CD4-positive, CD25-positive, alpha-beta regulatory T cell (primary cell): ENCODE data around the gene RAD51B. TPM values are rescaled to one million over a fixed set of nuclear protein-coding genes. Genes with fewer than 3 reads are reported as not detected.
A peak's percentile ranks its signal among the peaks of the same experiment; 100 is the strongest.

Experiments
- ATAC-seq, 2 donors: fragments of 150-1000 bp; cut with Tn5 transposase; one replicate each; pipeline ENCODE4 v1.10.0; 2021; ENCODE audit warnings: low read depth in 2 of 2, moderate number of reproducible peaks in 2 of 2, moderate library complexity in 1 of 2
- DNase-seq, 3 donors: peaks; one replicate each; pipeline versions ENCODE4 v3.0.0 to v3.0.0-alpha.2; 2012 to 2022; ENCODE audit warnings: mixed read lengths in 1 of 3
- H3K27ac ChIP-seq: one replicate; pipeline ENCODE4 v1.7.0; 2013; ENCODE audit warnings: mild to moderate bottlenecking, low read length; ENCODE audit not compliant: insufficient read depth, poor library complexity, severe bottlenecking
- H3K27me3 ChIP-seq: one replicate; pipeline ENCODE4 v1.7.0; 2013; ENCODE audit warnings: low read length; ENCODE audit not compliant: control insufficient read depth, insufficient read depth
- H3K36me3 ChIP-seq: one replicate; pipeline ENCODE4 v1.7.0; 2013; ENCODE audit warnings: mild to moderate bottlenecking, low read length, moderate library complexity; ENCODE audit not compliant: control insufficient read depth, insufficient read depth
- H3K4me1 ChIP-seq: 2 replicates; pipeline ENCODE4 v1.7.0; 2013; ENCODE audit warnings: mild to moderate bottlenecking, low read length; ENCODE audit not compliant: insufficient read depth, control insufficient read depth, poor library complexity, severe bottlenecking
- H3K4me3 ChIP-seq: one replicate; pipeline ENCODE4 v1.7.0; 2013; ENCODE audit warnings: low read depth, mild to moderate bottlenecking, low read length, moderate library complexity
- H3K9me3 ChIP-seq, 2 experiments: 1 replicate in 1 of 2; 2 replicates in 1 of 2; pipeline ENCODE4 v1.7.0; 2013; ENCODE audit warnings: low read length in 2 of 2, mild to moderate bottlenecking in 1 of 2, moderate library complexity in 1 of 2; ENCODE audit not compliant: control insufficient read depth in 2 of 2
- H3K27ac Mint-ChIP-seq, 3 donors: one replicate each; pipeline ENCODE4 v1.8.0; 2020 to 2022; ENCODE audit warnings: mild to moderate bottlenecking in 3 of 3, mixed read lengths in 3 of 3, moderate library complexity in 2 of 3
- H3K27me3 Mint-ChIP-seq: one replicate; pipeline ENCODE4 v1.8.0; 2022; ENCODE audit warnings: mild to moderate bottlenecking, mixed read lengths
- H3K36me3 Mint-ChIP-seq: one replicate; pipeline ENCODE4 v1.8.0; 2020; ENCODE audit warnings: mixed read lengths
- H3K4me1 Mint-ChIP-seq, 4 donors: one replicate each; pipeline ENCODE4 v1.8.0; 2020 to 2022; ENCODE audit warnings: mixed read lengths in 4 of 4, mild to moderate bottlenecking in 1 of 4
- H3K4me3 Mint-ChIP-seq, 4 donors: one replicate each; pipeline ENCODE4 v1.8.0; 2020 to 2022; ENCODE audit warnings: mild to moderate bottlenecking in 4 of 4, mixed read lengths in 4 of 4, moderate library complexity in 3 of 4
- H3K9me3 Mint-ChIP-seq, 7 donors: one replicate each; pipeline ENCODE4 v1.8.0; 2020 to 2022; ENCODE audit warnings: mixed read lengths in 7 of 7, mild to moderate bottlenecking in 3 of 7, moderate library complexity in 2 of 7
- polyA plus RNA-seq, 4 donors: library from polyadenylated mRNA; unstranded; fragments of 300-500 nt; fragmentation: Illumina TruSeq; gene quantifications; one replicate each; pipeline ENCODE4 v1.2.3, GENCODE V29; 2021
- total RNA-seq: library from RNA; stranded (reverse); gene quantifications from one replicate; pipeline ENCODE4 v1.2.3, GENCODE V29; 2022

Gene RAD51B
- total and polyA plus RNA-seq, 5 donors from 2014 or later = 19.1 to 40.2 (median 28.1) TPM

- ATAC-seq (no peak), DNase-seq (no peak)
- Mint-ChIP-seq H3K4me3 (no peak overlapping the region), H3K27ac (no peak overlapping the region), H3K9me3 (no peaks in the 10 kb centered on the region), H3K36me3 (no peaks in the 10 kb centered on the region), H3K4me1 (peaks cover 10 to 15% (median 13%) of the 10 kb centered on the region in 4 donors), H3K27me3 (no peaks in the 10 kb centered on the region)
- Histone ChIP-seq H3K4me3 (no peak overlapping the region), H3K36me3 (no peaks in the 10 kb centered on the region), H3K27me3 (no peaks in the 10 kb centered on the region), H3K9me3 (no peaks in the 10 kb centered on the region), H3K27ac (no peak overlapping the region), H3K4me1 (peaks cover 5% of the 10 kb centered on the region)
Measured at GRCh38 chr14:68131907-68132306, 312.3 kb downstream of the RAD51B start.

GRCh38 chr14:68132563-68133121 lies 313.1 kb downstream of the RAD51B start:
- Histone ChIP-seq H3K9me3 (no peaks in the 10 kb centered on the region), H3K4me3 (no peak overlapping the region), H3K27me3 (no peaks in the 10 kb centered on the region), H3K27ac (no peak overlapping the region), H3K36me3 (no peaks in the 10 kb centered on the region), H3K4me1 (peaks cover 5% of the 10 kb centered on the region)
- Mint-ChIP-seq H3K4me1 (peaks cover 10 to 20% (median 13%) of the 10 kb centered on the region in 4 donors), H3K4me3 (no peak overlapping the region), H3K27me3 (no peaks in the 10 kb centered on the region), H3K27ac (peak overlapping the region in 1 of 3 donors; percentile 1), H3K36me3 (no peaks in the 10 kb centered on the region), H3K9me3 (no peaks in the 10 kb centered on the region)
- DNase-seq (no peak), ATAC-seq (no peak)

GRCh38 chr14:68133856-68134255 lies 314.3 kb downstream of the RAD51B start:
- H3K4me1 ChIP-seq = peaks cover 5% of the 10 kb centered on the region
- DNase-seq = no peak
- H3K27ac Mint-ChIP-seq = no peak overlapping the region
- H3K36me3 ChIP-seq = no peaks in the 10 kb centered on the region
- no peak overlapping the region for H3K4me3 Mint-ChIP-seq
- no peak overlapping the region for H3K4me3 ChIP-seq
- no peaks in the 10 kb centered on the region for H3K36me3 Mint-ChIP-seq
- peaks cover 10 to 27% (median 17%) of the 10 kb centered on the region in 4 donors for H3K4me1 Mint-ChIP-seq
- H3K27ac ChIP-seq = no peak overlapping the region
- H3K9me3 ChIP-seq = no peaks in the 10 kb centered on the region
- ATAC-seq = no peak
- no peaks in the 10 kb centered on the region for H3K9me3 Mint-ChIP-seq
- no peaks in the 10 kb centered on the region for H3K27me3 Mint-ChIP-seq
- H3K27me3 ChIP-seq = no peaks in the 10 kb centered on the region

DNA sequence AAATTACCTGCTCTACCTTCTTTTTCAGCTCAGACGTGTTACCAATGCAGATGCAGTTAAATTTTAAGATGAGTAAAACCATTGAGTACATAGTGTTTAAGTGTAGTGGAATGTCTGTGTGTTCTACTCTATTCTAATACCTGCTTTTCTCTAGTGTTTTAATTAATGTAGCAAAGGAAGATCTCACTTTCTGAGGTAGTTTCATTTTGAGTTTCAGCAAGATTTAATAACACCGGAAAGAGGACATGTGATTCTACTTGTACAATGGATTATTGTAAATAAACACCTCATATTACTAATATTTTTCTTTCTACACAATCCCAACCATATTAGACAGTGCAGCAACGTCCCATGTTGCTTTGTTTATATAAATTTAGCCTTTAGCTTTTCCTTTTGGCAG lies 315.4 kb downstream of the RAD51B start:
- DNase-seq = peak in 2 of 3 donors; percentile 5 to 56
- H3K4me3 ChIP-seq = peak overlapping the region; percentile 74
- no peaks in the 10 kb centered on the region for H3K9me3 ChIP-seq
- H3K27ac Mint-ChIP-seq = peak overlapping the region in 2 of 3 donors; percentile 18 to 52
- H3K27ac ChIP-seq = peak overlapping the region; percentile 5
- H3K4me1 Mint-ChIP-seq = peaks cover 10 to 27% (median 17%) of the 10 kb centered on the region in 4 donors
- H3K36me3 ChIP-seq = no peaks in the 10 kb centered on the region
- H3K36me3 Mint-ChIP-seq = no peaks in the 10 kb centered on the region
- H3K27me3 Mint-ChIP-seq = no peaks in the 10 kb centered on the region
- no peaks in the 10 kb centered on the region for H3K27me3 ChIP-seq
- H3K9me3 Mint-ChIP-seq = no peaks in the 10 kb centered on the region
- ATAC-seq = peak in 1 of 2 donors; percentile 46
- H3K4me3 Mint-ChIP-seq = peak overlapping the region; percentile 2 to 92 (median 51)
- H3K4me1 ChIP-seq = peaks cover 5% of the 10 kb centered on the region

GRCh38 chr14:68135566-68135965 lies 316.0 kb downstream of the RAD51B start:
- Histone ChIP-seq H3K36me3 (no peaks in the 10 kb centered on the region), H3K4me1 (peaks cover 5% of the 10 kb centered on the region), H3K9me3 (no peaks in the 10 kb centered on the region), H3K27ac (no peak overlapping the region), H3K4me3 (peak overlapping the region; percentile 74), H3K27me3 (no peaks in the 10 kb centered on the region)
- Mint-ChIP-seq H3K36me3 (no peaks in the 10 kb centered on the region), H3K4me3 (peak overlapping the region in 2 of 4 donors; percentile 2 to 92), H3K9me3 (no peaks in the 10 kb centered on the region), H3K27me3 (no peaks in the 10 kb centered on the region), H3K27ac (peak overlapping the region in 1 of 3 donors; percentile 18), H3K4me1 (peaks cover 10 to 27% (median 17%) of the 10 kb centered on the region in 4 donors)
- DNase-seq (no peak), ATAC-seq (no peak)

DNA sequence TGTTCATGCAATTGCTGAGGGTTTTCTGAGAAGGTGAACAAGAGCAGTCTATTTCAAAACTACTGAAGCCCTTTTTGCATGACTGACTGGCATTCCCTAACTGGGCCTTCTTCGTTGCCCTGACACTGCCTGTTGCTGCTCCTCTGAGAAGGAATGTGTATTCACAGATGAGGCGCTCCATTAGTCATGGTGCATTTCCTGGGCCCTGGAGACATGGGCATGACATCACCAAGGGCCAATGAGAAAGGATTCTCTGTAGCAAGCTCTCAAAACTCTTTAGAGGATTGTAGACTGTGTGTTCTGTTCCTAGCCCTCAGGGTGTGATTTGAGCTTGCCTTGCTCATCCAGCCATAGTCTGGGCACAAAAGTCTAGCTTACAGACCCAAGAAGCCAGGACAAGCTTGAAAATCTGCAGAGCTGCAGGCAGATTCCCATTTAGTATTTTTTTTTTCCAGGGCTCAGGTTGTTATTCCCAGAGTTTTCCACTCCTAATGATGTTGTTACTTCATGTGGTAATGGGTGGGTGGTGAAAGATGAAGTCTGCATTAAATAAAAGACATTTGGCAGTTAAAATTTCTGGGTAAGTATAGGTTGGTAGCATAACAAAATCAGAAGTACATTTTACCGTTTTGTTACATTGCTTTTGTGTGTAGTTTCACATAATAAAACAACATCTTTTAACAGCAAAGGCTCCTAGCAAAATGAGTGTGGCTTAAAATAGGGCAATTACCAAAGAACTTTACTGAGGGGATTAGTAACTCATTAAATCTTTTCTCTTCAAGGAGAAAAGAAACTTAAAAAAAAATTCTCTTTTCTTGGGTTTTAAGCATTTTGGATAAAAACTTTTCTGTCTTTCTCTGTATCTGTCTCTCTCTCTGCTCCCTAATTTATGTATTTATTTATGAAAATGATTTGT lies 318.4 kb downstream of the RAD51B start:
- Histone ChIP-seq H3K36me3 (no peaks in the 10 kb centered on the region), H3K4me1 (peaks cover 5% of the 10 kb centered on the region), H3K27ac (no peak overlapping the region), H3K9me3 (no peaks in the 10 kb centered on the region), H3K4me3 (no peak overlapping the region), H3K27me3 (no peaks in the 10 kb centered on the region)
- DNase-seq (peak in 1 of 3 donors; percentile 15), ATAC-seq (peak in 1 of 2 donors; percentile 44)
- Mint-ChIP-seq H3K36me3 (no peaks in the 10 kb centered on the region), H3K9me3 (no peaks in the 10 kb centered on the region), H3K27me3 (no peaks in the 10 kb centered on the region), H3K4me1 (peaks cover 10 to 36% (median 17%) of the 10 kb centered on the region in 4 donors), H3K4me3 (no peak overlapping the region), H3K27ac (peak overlapping the region in 2 of 3 donors; percentile 23 to 47)

- H3K27me3 Mint-ChIP-seq = no peaks in the 10 kb centered on the region
- ATAC-seq = no peak
- no peak for DNase-seq
- H3K4me1 ChIP-seq = peaks cover 4% of the 10 kb centered on the region
- no peaks in the 10 kb centered on the region for H3K9me3 ChIP-seq
- no peaks in the 10 kb centered on the region for H3K36me3 Mint-ChIP-seq
- no peaks in the 10 kb centered on the region for H3K36me3 ChIP-seq
- no peak overlapping the region for H3K4me3 Mint-ChIP-seq
- H3K9me3 Mint-ChIP-seq = no peaks in the 10 kb centered on the region
- H3K4me3 ChIP-seq = no peak overlapping the region
- H3K27me3 ChIP-seq = no peaks in the 10 kb centered on the region
- no peak overlapping the region for H3K27ac Mint-ChIP-seq
- H3K27ac ChIP-seq = no peak overlapping the region
- peaks cover 18 to 47% (median 22%) of the 10 kb centered on the region in 4 donors for H3K4me1 Mint-ChIP-seq
Measured at GRCh38 chr14:68139431-68140075, 320.0 kb downstream of the RAD51B start.
